ENCODE measurements around the gene UBALD2.
A peak's percentile ranks its signal among the peaks of the same experiment; 100 is the strongest.
"Not testable (repeated sequence)": the region's sequence is repeated elsewhere in the genome, so short reads cannot be mapped to it uniquely, and the experiment has no call there.

The UBALD2 gene

GRCh38 chr17:76246080-76247066 lies 18.8 kb upstream of the UBALD2 start:
- peak; percentile 69 for DNase-seq

GRCh38 chr17:76247304-76247703 lies 17.8 kb upstream of the UBALD2 start:
- DNase-seq, result no peak

- DNase-seq, result no peak
These were observed 16.9 kb upstream of the UBALD2 start for GRCh38 chr17:76248013-76248782.

GRCh38 chr17:76250141-76250540 lies 15.0 kb upstream of the UBALD2 start:
- DNase-seq, result no peak

- DNase-seq, result no peak
These were observed 13.6 kb upstream of the UBALD2 start for GRCh38 chr17:76251478-76252039.

- DNase-seq, result peak; percentile 63
These were observed 12.9 kb upstream of the UBALD2 start for GRCh38 chr17:76252040-76252954.

GRCh38 chr17:76252967-76253766 lies 12.0 kb upstream of the UBALD2 start:
- DNase-seq, result not testable (repeated sequence)

- DNase-seq, result no peak
These were observed 11.3 kb upstream of the UBALD2 start for GRCh38 chr17:76253841-76254240.

- DNase-seq, result no peak
These were observed 10.9 kb upstream of the UBALD2 start for GRCh38 chr17:76254275-76254674.

- no peak for DNase-seq
These were observed 9.2 kb upstream of the UBALD2 start for GRCh38 chr17:76255801-76256429.

- peak; percentile 41 for DNase-seq
These were observed 8.6 kb upstream of the UBALD2 start for GRCh38 chr17:76256430-76257050.

- no peak for DNase-seq
These were observed 4.9 kb upstream of the UBALD2 start for GRCh38 chr17:76260220-76260619.

GRCh38 chr17:76260669-76261068 lies 4.5 kb upstream of the UBALD2 start:
- no peak for DNase-seq

- no peak for DNase-seq
These were observed 3.5 kb upstream of the UBALD2 start for GRCh38 chr17:76261421-76262215.

GRCh38 chr17:76262732-76263344 lies 2.3 kb upstream of the UBALD2 start:
- peak; percentile 52 for DNase-seq

GRCh38 chr17:76263896-76264295 lies 1.3 kb upstream of the UBALD2 start:
- DNase-seq, result no peak

- DNase-seq, result no peak
These were observed 758 bp upstream of the UBALD2 start for GRCh38 chr17:76264425-76264754.

GRCh38 chr17:76265624-76266243 lies 586 bp downstream of the UBALD2 start:
- DNase-seq, result peak; percentile 69

Measured in CD4-positive, alpha-beta T cell treated with Interleukin-6 for 4 hours (primary cell).